Left ventricle myocardium inferior (tissue), 1 donor: ENCODE results near the gene CFAP61. TPM values are rescaled to one million over a fixed set of nuclear protein-coding genes. Genes with fewer than 3 reads are reported as not detected.

Experiments
- DNase-seq: peaks from one replicate; pipeline ENCODE4 v3.0.0-alpha.2; 2020
- H3K27ac ChIP-seq: fragments of 200-600 bp; replicated peaks from 2 replicates; pipeline ENCODE4 v1.8.0; 2021
- H3K27me3 ChIP-seq: fragments of 200-600 bp; 2 replicates; pipeline ENCODE4 v1.8.0; 2021; ENCODE audit warnings: low read depth
- H3K36me3 ChIP-seq: fragments of 200-600 bp; 2 replicates; pipeline ENCODE4 v1.8.0; 2021
- H3K4me1 ChIP-seq: fragments of 200-600 bp; 2 replicates; pipeline ENCODE4 v1.8.0; 2021
- H3K4me3 ChIP-seq: fragments of 200-600 bp; 2 replicates; pipeline ENCODE4 v1.8.0; 2021; ENCODE audit warnings: mild to moderate bottlenecking, moderate library complexity
- H3K9me3 ChIP-seq: fragments of 200-600 bp; replicated peaks from 2 replicates; pipeline ENCODE4 v1.8.0; 2021
- CTCF ChIP-seq: fragments of 200-600 bp; IDR thresholded peaks from 2 replicates; pipeline ENCODE4 v1.8.0; 2021; ENCODE audit warnings: antibody characterized with exemption, mild to moderate bottlenecking, borderline replicate concordance
- intact Hi-C: fragments of 100-400 bp; cut with micrococcal nuclease; formaldehyde crosslinking; loops from one replicate; pipeline ENCODE4 v1.11.0; 2022
- total RNA-seq: library from RNA; stranded (reverse); fragmentation: NEBNext Ultra II Directional; extraction: Animal tissue kit (Norgen Biotek cat#: 25700); gene quantifications from one replicate; pipeline ENCODE4 v1.2.1, GENCODE V29; 2021
- donor health status: DM: no; HTN: yes; CAD: no; lungs with severe emphysema.

Gene CFAP61
- total RNA-seq, 1 donor from 2014 or later = 54.8 TPM

GRCh38 chr20:20358801-20359200 is 306.5 kb downstream of the CFAP61 start:
- H3K4me1 ChIP-seq = peaks cover 18% of the 10 kb centered on the region
- no peak overlapping the region for H3K4me3 ChIP-seq
- no peak for DNase-seq
- no peaks in the 10 kb centered on the region for H3K36me3 ChIP-seq
- TF ChIP-seq CTCF = no peak
- no peaks in the 10 kb centered on the region for H3K9me3 ChIP-seq
- H3K27ac ChIP-seq = no peak overlapping the region
- intact Hi-C loops = no loop called here
- H3K27me3 ChIP-seq = peaks cover 41% of the 10 kb centered on the region

- no peak for TF ChIP-seq CTCF
- no peaks in the 10 kb centered on the region for H3K36me3 ChIP-seq
- no peak overlapping the region for H3K4me3 ChIP-seq
- H3K9me3 ChIP-seq = no peaks in the 10 kb centered on the region
- H3K4me1 ChIP-seq = peaks cover 27% of the 10 kb centered on the region
- no peak overlapping the region for H3K27ac ChIP-seq
- intact Hi-C loops = loop anchor here (10.0 kb wide), 1 partner anchor 215 kb away; no protein-coding TSS in a partner anchor
- no peak for DNase-seq
- peaks cover 50% of the 10 kb centered on the region for H3K27me3 ChIP-seq
These were observed 307.3 kb downstream of the CFAP61 start for GRCh38 chr20:20359628-20360027.

GRCh38 chr20:20360464-20360863 is 308.1 kb downstream of the CFAP61 start:
- peaks cover 58% of the 10 kb centered on the region for H3K27me3 ChIP-seq
- no peak for DNase-seq
- intact Hi-C loops = loop anchor here (10.0 kb wide), 1 partner anchor 214 kb away; no protein-coding TSS in a partner anchor

GRCh38 chr20:20362774-20363433 is 310.6 kb downstream of the CFAP61 start:
- H3K36me3 ChIP-seq = no peaks in the 10 kb centered on the region
- peaks cover 83% of the 10 kb centered on the region for H3K27me3 ChIP-seq
- no peaks in the 10 kb centered on the region for H3K9me3 ChIP-seq
- H3K4me3 ChIP-seq = no peak overlapping the region
- intact Hi-C loops = loop anchor here (10.0 kb wide), 1 partner anchor 212 kb away; no protein-coding TSS in a partner anchor
- DNase-seq = no peak
- TF ChIP-seq CTCF = no peak
- H3K27ac ChIP-seq = no peak overlapping the region
- peaks cover 39% of the 10 kb centered on the region for H3K4me1 ChIP-seq

More at GRCh38 chr20:20360464-20360863, 308.1 kb downstream of the CFAP61 start:
- H3K4me3 ChIP-seq = no peak overlapping the region
- H3K4me1 ChIP-seq = peaks cover 28% of the 10 kb centered on the region
- H3K27ac ChIP-seq = no peak overlapping the region
- TF ChIP-seq CTCF = peak; percentile 83
- H3K9me3 ChIP-seq = no peaks in the 10 kb centered on the region
- H3K36me3 ChIP-seq = no peaks in the 10 kb centered on the region

- H3K36me3 ChIP-seq = no peaks in the 10 kb centered on the region
- peak overlapping the region; percentile 22 for H3K4me3 ChIP-seq
- H3K9me3 ChIP-seq = no peaks in the 10 kb centered on the region
- no peak for DNase-seq
- intact Hi-C loops = loop anchor here (10.0 kb wide), 1 partner anchor 211 kb away; no protein-coding TSS in a partner anchor
- H3K4me1 ChIP-seq = peaks cover 39% of the 10 kb centered on the region
- no peak for TF ChIP-seq CTCF
- no peak overlapping the region for H3K27ac ChIP-seq
- peaks cover 87% of the 10 kb centered on the region for H3K27me3 ChIP-seq
These were observed 311.1 kb downstream of the CFAP61 start for GRCh38 chr20:20363434-20363798.
